Natural killer cell (primary cell): Measurements from ENCODE around the gene AMN. TPM values are rescaled to one million over a fixed set of nuclear protein-coding genes. Genes with fewer than 3 reads are reported as not detected.

ENCODE experiments used
- ATAC-seq, 3 donors: fragments of 150-1000 bp in 2 of 3; fragments of 200-7000 bp in 1 of 3; cut with Tn5 transposase; 1 replicate in 1 of 3; 2 replicates in 2 of 3; pipeline ENCODE4 v1.10.0; 2021; ENCODE audit warnings: mild to moderate bottlenecking in 2 of 3, moderate library complexity in 2 of 3
- DNase-seq, 2 donors: peaks; one replicate each; pipeline versions ENCODE4 v3.0.0 to v3.0.0-alpha.2; 2013 to 2021; ENCODE audit warnings: mixed read lengths in 1 of 2
- H3K27ac ChIP-seq: one replicate; pipeline ENCODE4 v1.5.1; 2013; ENCODE audit warnings: mild to moderate bottlenecking, low read length
- H3K27me3 ChIP-seq: one replicate; pipeline ENCODE4 v1.6.1; 2013; ENCODE audit warnings: low read length; ENCODE audit not compliant: control insufficient read depth, insufficient read depth
- H3K36me3 ChIP-seq: one replicate; pipeline ENCODE4 v1.6.1; 2013; ENCODE audit warnings: low read length; ENCODE audit not compliant: control insufficient read depth, insufficient read depth
- H3K4me1 ChIP-seq: one replicate; pipeline ENCODE4 v1.6.1; 2013; ENCODE audit warnings: low read length; ENCODE audit not compliant: control insufficient read depth, insufficient read depth
- H3K4me3 ChIP-seq: one replicate; pipeline ENCODE4 v1.5.1; 2013; ENCODE audit warnings: low read length
- H3K9me3 ChIP-seq: one replicate; pipeline ENCODE4 v1.6.1; 2013; ENCODE audit warnings: low read length; ENCODE audit not compliant: control insufficient read depth, insufficient read depth
- H3K27ac Mint-ChIP-seq, 2 donors: one replicate each; pipeline ENCODE4 v1.8.0; 2022; ENCODE audit warnings: mild to moderate bottlenecking in 2 of 2, mixed read lengths in 2 of 2, moderate library complexity in 1 of 2
- H3K27me3 Mint-ChIP-seq, 2 donors: one replicate each; pipeline ENCODE4 v1.8.0; 2022; ENCODE audit warnings: low read depth in 2 of 2, mixed read lengths in 2 of 2
- H3K36me3 Mint-ChIP-seq: one replicate; pipeline ENCODE4 v1.8.0; 2022; ENCODE audit warnings: mixed read lengths
- H3K4me1 Mint-ChIP-seq, 2 donors: one replicate each; pipeline ENCODE4 v1.8.0; 2022; ENCODE audit warnings: mixed read lengths in 2 of 2
- H3K4me3 Mint-ChIP-seq: one replicate; pipeline ENCODE4 v1.8.0; 2022; ENCODE audit warnings: mild to moderate bottlenecking, moderate library complexity, mixed read lengths
- H3K9me3 Mint-ChIP-seq, 2 donors: one replicate each; pipeline ENCODE4 v1.8.0; 2022; ENCODE audit warnings: mixed read lengths in 2 of 2
- WGBS: methylation state at CpG from one replicate; pipeline ENCODE4 v1.1.7; 2013; ENCODE audit warnings: missing lambda C conversion rate; ENCODE audit not compliant: insufficient coverage; 5-methylcytosine and 5-hydroxymethylcytosine counted together
- intact Hi-C: fragments of 100-400 bp; cut with micrococcal nuclease; formaldehyde crosslinking; loops from one replicate; pipeline ENCODE4 v1.14.2; 2022
- total RNA-seq, 4 donors: library from RNA; stranded (reverse); fragments of 120-200 nt in 1 of 4; gene quantifications; one replicate each; pipeline versions ENCODE4 v1.2.3 to v1.2.4, GENCODE V29; 2013 to 2022
- TF ChIP-seq, protein P1 (sequence below): fragments of 200-600 bp; IDR thresholded peaks from one replicate; pipeline ENCODE4 v1.8.0; 2022; ENCODE audit warnings: antibody characterized with exemption

Gene AMN
- total RNA-seq, 3 donors from 2014 or later (not counting 1 experiment from before 2014, with no cell fraction given) = 0.24 to 2.4 (median 2.0) TPM

DNA sequence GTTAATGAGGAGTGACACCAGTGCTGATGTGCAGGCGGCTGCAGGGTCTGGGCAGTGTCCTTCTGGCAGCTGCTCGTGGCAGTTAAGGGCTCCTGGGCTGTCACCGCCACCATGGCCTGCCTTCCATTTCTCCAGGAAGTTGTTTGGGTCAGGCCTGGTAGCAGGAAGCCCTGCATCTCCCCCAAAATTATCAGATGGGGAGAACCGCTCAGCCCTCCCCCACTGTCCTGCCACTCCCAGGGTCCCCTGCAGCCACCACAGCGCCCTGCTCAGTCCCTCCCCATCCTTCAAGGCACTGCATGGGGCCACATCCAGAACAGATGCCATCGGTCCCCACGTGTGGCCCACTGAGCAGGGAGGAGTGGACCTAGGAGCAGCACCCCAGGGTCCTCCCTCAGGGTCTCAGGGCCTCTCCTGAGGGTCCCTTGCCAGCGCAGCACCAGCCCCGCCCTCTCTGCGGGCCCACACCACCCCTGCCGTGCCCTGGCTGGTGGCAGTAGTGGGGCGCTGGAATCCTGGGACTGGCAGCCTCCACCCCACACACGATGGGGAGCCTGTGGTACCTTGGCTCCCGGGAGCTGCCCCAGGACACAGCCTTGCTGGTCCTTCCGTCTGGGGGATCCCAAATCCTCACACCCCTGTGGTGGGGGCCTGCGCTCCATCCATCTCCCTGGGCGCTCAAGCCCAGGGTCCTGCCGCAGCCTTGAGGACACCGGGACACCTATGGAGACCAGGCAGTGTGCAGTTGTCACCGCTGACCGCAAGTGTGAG, 10.3 kb upstream of the AMN start:
- H3K9me3 Mint-ChIP-seq = no peaks in the 10 kb centered on the region
- H3K27ac Mint-ChIP-seq = no peak overlapping the region
- H3K27me3 Mint-ChIP-seq = no peaks in the 10 kb centered on the region
- Histone ChIP-seq H3K4me3 (no peak overlapping the region), H3K27me3 (no peaks in the 10 kb centered on the region), H3K9me3 (no peaks in the 10 kb centered on the region), H3K36me3 (peaks cover 2% of the 10 kb centered on the region), H3K4me1 (peaks cover 9% of the 10 kb centered on the region), H3K27ac (no peak overlapping the region)
- H3K4me1 Mint-ChIP-seq = no peaks in the 10 kb centered on the region
- WGBS = 93% methylated on average over 21 of the region's 21 CpGs
- TF ChIP-seq, protein P1, sequence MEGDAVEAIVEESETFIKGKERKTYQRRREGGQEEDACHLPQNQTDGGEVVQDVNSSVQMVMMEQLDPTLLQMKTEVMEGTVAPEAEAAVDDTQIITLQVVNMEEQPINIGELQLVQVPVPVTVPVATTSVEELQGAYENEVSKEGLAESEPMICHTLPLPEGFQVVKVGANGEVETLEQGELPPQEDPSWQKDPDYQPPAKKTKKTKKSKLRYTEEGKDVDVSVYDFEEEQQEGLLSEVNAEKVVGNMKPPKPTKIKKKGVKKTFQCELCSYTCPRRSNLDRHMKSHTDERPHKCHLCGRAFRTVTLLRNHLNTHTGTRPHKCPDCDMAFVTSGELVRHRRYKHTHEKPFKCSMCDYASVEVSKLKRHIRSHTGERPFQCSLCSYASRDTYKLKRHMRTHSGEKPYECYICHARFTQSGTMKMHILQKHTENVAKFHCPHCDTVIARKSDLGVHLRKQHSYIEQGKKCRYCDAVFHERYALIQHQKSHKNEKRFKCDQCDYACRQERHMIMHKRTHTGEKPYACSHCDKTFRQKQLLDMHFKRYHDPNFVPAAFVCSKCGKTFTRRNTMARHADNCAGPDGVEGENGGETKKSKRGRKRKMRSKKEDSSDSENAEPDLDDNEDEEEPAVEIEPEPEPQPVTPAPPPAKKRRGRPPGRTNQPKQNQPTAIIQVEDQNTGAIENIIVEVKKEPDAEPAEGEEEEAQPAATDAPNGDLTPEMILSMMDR = no peak
- intact Hi-C loops = loop anchor here (10.0 kb wide), 1 partner anchor 137 kb away; the partner anchor contains the start of gene TRAF3
- DNase-seq (no peak), ATAC-seq (no peak)
- H3K36me3 Mint-ChIP-seq = no peaks in the 10 kb centered on the region
- no peak overlapping the region for H3K4me3 Mint-ChIP-seq

DNA sequence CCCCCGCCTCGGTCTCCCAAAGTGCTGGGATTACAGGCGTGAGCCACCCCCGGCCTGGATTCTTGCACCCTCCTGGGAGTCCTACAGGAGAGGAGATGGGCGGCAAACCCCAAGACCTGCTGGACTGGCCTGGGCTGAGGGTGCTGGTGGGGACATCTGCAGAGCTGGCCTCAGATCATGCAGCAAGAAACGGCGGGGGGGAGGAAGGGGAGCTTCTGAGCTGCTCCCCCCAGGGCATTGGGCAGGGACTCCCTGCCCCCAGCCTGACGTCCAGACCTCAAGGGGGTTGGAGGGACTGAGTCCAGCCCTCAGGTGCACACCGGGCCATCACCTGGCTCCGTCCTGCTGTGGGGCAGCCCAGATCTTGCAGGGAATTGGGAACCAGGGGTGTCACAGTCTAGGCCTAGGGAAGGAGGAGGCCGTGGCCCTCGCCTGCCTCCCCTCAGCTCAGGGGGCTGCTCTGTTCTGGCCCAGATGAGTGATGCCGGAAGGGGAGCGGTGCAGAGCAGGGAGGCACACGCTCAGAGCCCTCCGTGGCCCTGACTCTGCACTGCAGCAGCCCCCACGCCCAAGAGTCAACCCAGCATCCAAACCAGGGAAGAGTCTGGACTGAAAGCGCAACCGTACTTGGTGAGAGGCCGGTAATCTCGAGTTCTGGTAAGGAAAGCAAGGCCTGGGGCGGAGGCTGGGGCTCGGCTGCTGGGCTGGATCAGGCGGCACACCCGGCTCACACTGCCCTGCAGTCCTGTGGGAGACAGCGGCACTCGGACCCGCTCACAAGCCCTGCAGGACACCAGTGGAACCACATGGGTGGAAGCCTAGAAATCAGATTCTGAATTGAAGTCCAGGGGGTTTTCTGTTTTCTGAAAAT, 8.9 kb upstream of the AMN start:
- H3K9me3 Mint-ChIP-seq = no peaks in the 10 kb centered on the region
- no peaks in the 10 kb centered on the region for H3K27me3 Mint-ChIP-seq
- TF ChIP-seq, protein P1 = no peak
- no peaks in the 10 kb centered on the region for H3K36me3 Mint-ChIP-seq
- no peaks in the 10 kb centered on the region for H3K9me3 ChIP-seq
- no peak overlapping the region for H3K27ac Mint-ChIP-seq
- intact Hi-C loops = loop anchor here (10.0 kb wide), 1 partner anchor 139 kb away; the partner anchor contains the start of gene TRAF3
- DNase-seq (no peak), ATAC-seq (no peak)
- H3K4me3 ChIP-seq = no peak overlapping the region
- no peaks in the 10 kb centered on the region for H3K27me3 ChIP-seq
- H3K4me1 ChIP-seq = peaks cover 17% of the 10 kb centered on the region
- H3K4me3 Mint-ChIP-seq = no peak overlapping the region
- 95% methylated on average over 28 of the region's 28 CpGs for WGBS
- no peak overlapping the region for H3K27ac ChIP-seq
- no peaks in the 10 kb centered on the region for H3K4me1 Mint-ChIP-seq
- H3K36me3 ChIP-seq = peaks cover 2% of the 10 kb centered on the region

DNA sequence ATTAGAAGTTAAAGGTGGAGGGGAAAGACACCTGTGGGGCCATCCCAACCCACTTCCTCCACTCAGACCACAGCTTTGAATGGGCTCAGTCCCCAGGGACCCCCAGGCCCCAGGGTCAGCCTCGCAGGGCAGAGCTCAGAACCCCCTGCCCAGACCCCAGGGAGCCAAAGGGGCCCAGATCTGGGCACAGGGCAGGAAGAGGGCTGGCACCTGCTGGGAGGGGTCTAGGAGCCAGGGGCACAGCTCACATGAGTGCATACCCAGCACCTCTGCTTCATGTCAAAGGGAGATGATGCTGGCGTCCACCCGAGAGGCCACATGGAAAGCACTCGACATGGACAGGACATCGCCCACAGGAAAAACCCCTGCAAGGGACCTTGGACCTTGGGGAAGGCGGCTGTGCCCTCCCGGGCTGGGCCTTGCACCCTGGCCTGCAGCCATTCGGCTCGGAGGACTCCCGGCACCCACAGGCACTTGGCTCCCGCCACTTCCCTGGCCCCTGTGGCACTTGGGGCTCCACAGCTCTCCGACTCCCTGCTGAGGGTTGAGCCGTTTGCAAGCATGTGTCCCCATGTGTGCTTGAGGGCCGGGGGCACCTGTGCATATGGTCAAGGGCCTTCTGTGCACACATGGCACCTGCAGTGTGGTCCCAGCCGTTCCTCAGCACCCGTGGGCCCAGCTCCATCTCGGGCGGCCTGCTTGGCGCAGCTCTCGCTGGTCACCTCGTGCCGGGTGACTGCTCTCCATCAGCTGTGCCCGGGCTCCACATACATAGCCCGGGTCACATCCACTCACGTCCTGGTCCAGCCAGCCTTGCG, 7.8 kb upstream of the AMN start:
- H3K9me3 Mint-ChIP-seq = no peaks in the 10 kb centered on the region
- 89% methylated on average over 26 of the region's 26 CpGs for WGBS
- no peak overlapping the region for H3K4me3 Mint-ChIP-seq
- H3K36me3 Mint-ChIP-seq = no peaks in the 10 kb centered on the region
- no peak for DNase-seq
- H3K27ac ChIP-seq = no peak overlapping the region
- H3K4me1 ChIP-seq = peaks cover 17% of the 10 kb centered on the region
- no peaks in the 10 kb centered on the region for H3K27me3 ChIP-seq
- H3K4me3 ChIP-seq = no peak overlapping the region
- TF ChIP-seq, protein P1 = no peak
- H3K27me3 Mint-ChIP-seq = no peaks in the 10 kb centered on the region
- no peak overlapping the region for H3K27ac Mint-ChIP-seq
- H3K36me3 ChIP-seq = peaks cover 2% of the 10 kb centered on the region
- no peaks in the 10 kb centered on the region for H3K9me3 ChIP-seq
- intact Hi-C loops = loop anchor here (10.0 kb wide), 1 partner anchor 140 kb away; the partner anchor contains the start of gene TRAF3
- no peak for ATAC-seq
- H3K4me1 Mint-ChIP-seq = no peaks in the 10 kb centered on the region
